Activated T-cell treated with anti-CD3 and anti-CD28 coated beads, Interleukin-2, amount 50 U/mL, for 48 hours (primary cell): ENCODE data around the gene OSBPL10.
"Not testable (repeated sequence)": the region's sequence is repeated elsewhere in the genome, so short reads cannot be mapped to it uniquely, and the experiment has no call there.

Experiments
- DNase-seq, 2 experiments: peaks; one replicate each; pipeline ENCODE4 v3.0.0-alpha.2; 2020

Gene OSBPL10

DNA sequence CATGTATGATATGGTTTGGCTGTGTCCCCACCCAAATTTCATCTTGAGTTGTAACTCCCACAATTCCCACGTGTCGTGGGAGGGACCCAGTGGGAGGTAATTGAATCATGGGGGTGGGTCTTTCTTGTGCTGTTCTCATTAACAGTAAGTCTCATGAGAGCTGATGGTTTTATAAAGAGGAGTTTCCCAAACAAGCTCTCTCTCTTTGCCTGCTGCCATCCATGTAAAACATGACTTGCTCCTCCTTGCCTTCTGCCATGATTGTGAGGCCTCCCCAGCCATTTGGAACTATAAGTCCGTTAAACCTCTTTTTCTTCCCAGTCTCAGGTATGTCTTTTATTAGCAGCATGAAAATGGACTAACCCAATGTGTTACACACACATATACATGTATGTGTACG lies 291.5 kb downstream of the OSBPL10 start:
- not testable (repeated sequence) for DNase-seq

- DNase-seq, result no peak
These were observed 292.1 kb downstream of the OSBPL10 start for GRCh38 chr3:31688984-31689383.

- no peak for DNase-seq
These were observed 293.9 kb downstream of the OSBPL10 start for GRCh38 chr3:31687020-31687802.

- no peak for DNase-seq
These were observed 300.8 kb downstream of the OSBPL10 start for GRCh38 chr3:31680072-31680870.

- DNase-seq, result no peak
These were observed 304.5 kb downstream of the OSBPL10 start for GRCh38 chr3:31676556-31676955.

GRCh38 chr3:31673950-31674349 lies 307.1 kb downstream of the OSBPL10 start:
- DNase-seq, result no peak

DNA sequence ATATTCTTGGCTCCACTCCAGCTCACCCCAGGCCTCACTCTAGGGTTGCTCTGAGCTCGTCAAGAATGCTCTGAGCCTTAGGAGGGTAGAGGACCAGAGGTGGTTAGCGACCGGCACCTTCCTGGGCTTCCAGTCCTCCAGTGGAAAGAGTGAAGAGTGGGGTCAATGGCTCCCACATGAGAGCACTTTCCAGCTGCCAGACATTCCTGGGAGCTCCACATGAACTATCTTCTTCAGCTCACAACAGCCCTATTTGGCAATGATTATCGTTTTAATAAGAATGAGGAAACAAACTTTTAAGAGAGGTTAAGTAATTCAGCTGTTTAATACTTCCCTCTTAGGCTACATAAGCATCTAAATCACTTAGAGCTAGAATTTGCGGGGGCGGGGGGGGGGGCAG lies 309.1 kb downstream of the OSBPL10 start:
- no peak for DNase-seq

GRCh38 chr3:31671451-31671850 lies 309.6 kb downstream of the OSBPL10 start:
- no peak for DNase-seq

GRCh38 chr3:31670722-31671121 lies 310.3 kb downstream of the OSBPL10 start:
- no peak for DNase-seq

DNA sequence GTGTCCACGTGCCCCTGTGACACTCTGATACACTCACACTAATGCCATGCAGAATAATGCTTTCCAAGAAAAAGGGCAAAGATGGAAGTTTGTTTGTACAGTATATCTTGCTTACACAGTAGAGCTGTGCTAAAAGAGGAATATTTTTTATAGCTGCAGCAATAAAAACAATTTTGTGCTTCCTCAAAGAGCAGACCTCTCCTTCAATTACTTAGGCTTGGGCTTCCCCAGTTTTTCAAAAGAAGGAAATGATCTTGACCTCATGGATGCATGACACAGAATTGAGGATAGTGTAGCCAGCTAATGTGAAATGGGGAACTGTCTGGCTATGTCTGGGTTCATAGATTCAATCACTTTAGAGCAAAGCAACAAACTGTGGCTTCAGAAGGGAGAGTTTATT lies 310.9 kb downstream of the OSBPL10 start:
- no peak for DNase-seq

- no peak for DNase-seq
These were observed 312.8 kb downstream of the OSBPL10 start for GRCh38 chr3:31668242-31668641.

- DNase-seq, result no peak
These were observed 313.5 kb downstream of the OSBPL10 start for GRCh38 chr3:31667582-31667981.

DNA sequence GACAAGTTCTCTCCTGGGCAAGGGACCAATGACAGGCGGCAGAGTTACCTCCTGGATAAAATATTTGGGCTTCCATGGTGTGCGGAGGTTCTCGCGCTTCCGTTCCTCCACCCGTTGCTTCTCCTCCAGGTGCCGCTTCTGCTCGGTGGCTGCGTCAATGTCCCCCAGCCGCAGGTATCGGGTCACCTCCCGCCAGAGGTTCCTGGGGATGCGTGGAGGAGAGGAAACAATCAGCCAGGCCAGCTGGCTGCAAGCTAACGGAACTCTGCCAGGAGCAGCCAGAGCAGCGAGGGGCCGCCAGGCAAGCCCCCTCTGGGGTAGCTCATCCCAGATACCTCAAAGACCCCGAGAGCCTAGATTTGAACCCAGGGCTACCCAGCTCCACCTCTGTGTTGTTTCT lies 317.0 kb downstream of the OSBPL10 start:
- no peak for DNase-seq

- no peak for DNase-seq
These were observed 318.9 kb downstream of the OSBPL10 start for GRCh38 chr3:31661993-31662670.

- no peak for DNase-seq
These were observed 319.8 kb downstream of the OSBPL10 start for GRCh38 chr3:31661286-31661685.

GRCh38 chr3:31659246-31659645 lies 321.8 kb downstream of the OSBPL10 start:
- DNase-seq, result no peak

DNA sequence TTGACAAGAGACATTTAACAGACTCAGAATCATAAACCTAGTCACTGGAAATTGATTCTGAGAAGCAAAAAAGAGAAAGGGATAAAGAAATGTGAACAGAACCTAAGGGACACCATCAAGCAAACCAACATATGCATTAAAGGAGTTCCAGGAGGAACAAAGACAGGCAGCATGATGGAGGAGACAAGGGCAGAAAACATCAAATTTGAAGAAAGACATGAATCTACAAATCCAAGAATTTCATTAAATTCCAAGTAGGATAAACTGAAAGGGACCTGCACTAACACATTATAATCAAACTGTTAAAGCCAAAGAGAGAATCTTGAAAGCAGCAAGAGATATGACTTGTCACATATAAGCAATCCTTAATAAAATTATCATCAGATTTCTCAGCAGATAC lies 326.1 kb downstream of the OSBPL10 start:
- no peak for DNase-seq

- no peak for DNase-seq
These were observed 327.6 kb downstream of the OSBPL10 start for GRCh38 chr3:31653464-31653863.

GRCh38 chr3:31652296-31652695 lies 328.8 kb downstream of the OSBPL10 start:
- no peak for DNase-seq

DNA sequence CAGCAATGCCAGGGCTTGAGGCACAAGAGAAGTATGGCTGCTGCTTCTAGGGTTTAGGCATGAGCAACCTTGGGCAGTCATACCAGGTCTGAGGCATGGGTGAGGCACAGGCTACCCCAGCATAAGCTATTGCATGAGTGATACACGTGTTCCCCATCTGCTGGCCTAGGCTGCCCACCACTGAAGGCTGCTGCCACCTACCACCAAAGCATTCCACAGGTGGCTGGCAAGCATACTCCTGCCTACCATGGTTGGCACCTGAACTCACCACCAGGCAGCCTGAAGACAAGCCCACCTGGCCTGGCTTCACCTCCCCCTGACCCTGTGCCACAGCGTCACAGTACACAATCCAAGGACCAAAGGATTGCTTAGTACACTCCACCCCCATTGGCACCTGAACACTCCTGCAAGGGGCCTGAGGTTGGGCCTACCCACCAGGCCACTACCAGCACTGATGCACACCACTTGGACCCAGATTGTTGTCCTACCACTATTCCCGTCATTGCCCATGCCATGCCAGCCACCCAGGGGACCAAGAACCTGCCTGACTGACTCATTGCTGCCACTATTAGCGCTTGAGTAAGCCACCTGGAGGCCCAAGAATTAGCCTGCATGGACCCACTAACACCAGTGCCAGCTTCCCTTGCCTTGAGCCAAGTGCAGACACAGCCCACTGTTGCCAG lies 332.6 kb downstream of the OSBPL10 start:
- no peak for DNase-seq

GRCh38 chr3:31645256-31645655 lies 335.8 kb downstream of the OSBPL10 start:
- no peak for DNase-seq

DNA sequence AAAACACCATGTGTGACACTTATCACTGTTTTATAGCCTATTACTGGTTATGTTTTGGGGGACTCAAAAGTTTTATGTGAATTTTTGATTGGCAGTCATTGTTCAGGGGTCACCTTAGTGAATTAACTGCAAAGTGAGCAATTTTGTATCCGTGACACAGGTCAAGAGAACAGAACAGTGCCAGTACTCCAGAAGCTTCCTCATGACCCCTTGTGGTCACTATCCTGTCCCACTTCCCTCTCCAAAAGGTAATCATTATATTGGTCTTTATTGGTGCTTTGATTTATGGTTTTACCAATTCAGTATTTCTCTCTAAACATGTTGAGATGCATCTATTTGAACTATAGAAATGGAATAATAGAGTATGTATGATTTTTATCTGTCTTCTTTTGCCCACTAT lies 341.2 kb downstream of the OSBPL10 start:
- DNase-seq, result no peak
